H1 (cell line): ENCODE data around the gene PTPRG.
A peak's percentile ranks its signal among the peaks of the same experiment; 100 is the strongest.

Source experiments
- BACH1 ChIP-seq: IDR thresholded peaks from 2 replicates; pipeline ENCODE4 v1.6.1; 2012; ENCODE audit warnings: low read length, improper control_type of control experiment
- CEBPB ChIP-seq: IDR thresholded peaks from 2 replicates; pipeline ENCODE4 v1.6.1; 2012; ENCODE audit warnings: low read depth, low read length
- EGR1 ChIP-seq: IDR thresholded peaks from 2 replicates; pipeline ENCODE4 v1.6.1; 2011; ENCODE audit warnings: low read depth, low read length, borderline replicate concordance
- EZH2 ChIP-seq: fragments of 200-600 bp; sonication (generic); IDR thresholded peaks from 2 replicates; pipeline ENCODE4 v1.7.1; 2012; ENCODE audit warnings: low read depth, mild to moderate bottlenecking, moderate library complexity, low read length, inconsistent platforms; ENCODE audit not compliant: severe bottlenecking
- JUN ChIP-seq: IDR thresholded peaks from 2 replicates; pipeline ENCODE4 v1.6.1; 2011; ENCODE audit warnings: low read depth, mild to moderate bottlenecking, improper control_type of control experiment, low read length
- JUND ChIP-seq: IDR thresholded peaks from 2 replicates; pipeline ENCODE4 v1.6.1; 2011; ENCODE audit warnings: mild to moderate bottlenecking, improper control_type of control experiment, low read length
- NRF1 ChIP-seq: IDR thresholded peaks from 2 replicates; pipeline ENCODE4 v1.6.1; 2011; ENCODE audit warnings: mild to moderate bottlenecking, low read depth, low read length, improper control_type of control experiment
- PHF8 ChIP-seq: fragments of 200-600 bp; sonication (generic); conservative IDR thresholded peaks from 2 replicates; pipeline ENCODE4 v1.7.1; 2012; ENCODE audit warnings: low read depth, mild to moderate bottlenecking, inconsistent platforms, low read length, moderate library complexity
- POLR2A ChIP-seq, 2 experiments: IDR thresholded peaks; 1 replicate in 1 of 2; 2 replicates in 1 of 2; pipeline ENCODE4 v1.6.1; 2011; ENCODE audit warnings: low read depth in 2 of 2, low read length in 2 of 2, mild to moderate bottlenecking in 2 of 2; ENCODE audit errors: control extremely low read depth in 1 of 2
- POLR2AphosphoS5 ChIP-seq: IDR thresholded peaks from 2 replicates; pipeline ENCODE4 v1.6.1; 2011; ENCODE audit warnings: low read depth, low read length
- SRF ChIP-seq: IDR thresholded peaks from 2 replicates; pipeline ENCODE4 v1.6.1; 2011; ENCODE audit warnings: mild to moderate bottlenecking, low read depth, low read length, moderate library complexity
- TAF1 ChIP-seq: IDR thresholded peaks from 2 replicates; pipeline ENCODE4 v1.6.1; 2011; ENCODE audit warnings: mild to moderate bottlenecking, low read depth, low read length
- TF ChIP-seq, protein P1 (sequence below): fragments of 300-600 bp; sonication (generic); IDR thresholded peaks from 2 replicates; pipeline ENCODE4 v1.7.1; 2012; ENCODE audit warnings: low read length, moderate library complexity, mild to moderate bottlenecking, inconsistent platforms; ENCODE audit not compliant: insufficient replicate concordance
- TF ChIP-seq, protein P2 (sequence below), 3 experiments: IDR thresholded peaks; 1 replicate in 2 of 3; 2 replicates in 1 of 3; pipeline versions ENCODE4 v1.5.1 to v1.6.1; 2011; ENCODE audit warnings: low read length in 3 of 3, mild to moderate bottlenecking in 3 of 3, inconsistent platforms in 2 of 3, low read depth in 1 of 3, moderate library complexity in 1 of 3; ENCODE audit not compliant: insufficient read depth in 1 of 3; ENCODE audit errors: control extremely low read depth in 1 of 3

DNA sequence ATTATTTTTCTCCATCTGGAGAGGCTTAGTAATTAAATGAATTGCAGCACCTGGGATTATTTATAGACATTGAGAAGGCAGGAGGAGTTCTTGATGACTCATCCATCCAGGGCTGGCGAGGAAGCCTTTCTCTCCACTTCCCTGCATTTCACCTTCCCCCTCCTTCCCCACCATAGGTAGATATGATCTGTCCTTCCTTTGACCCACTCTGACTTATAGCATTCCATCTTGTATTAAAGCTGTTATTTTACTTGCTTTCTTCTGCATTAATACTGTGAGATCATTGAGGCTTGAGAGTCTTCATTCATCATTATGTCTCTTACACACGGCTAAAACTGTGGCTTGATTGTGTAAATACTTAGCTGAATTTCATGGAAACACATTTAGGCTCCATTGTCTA lies 523.2 kb downstream of the PTPRG start:
- TF ChIP-seq POLR2A (IDR thresholded peaks at IDR 0.05; ENCODE audit: control extremely low read depth in 1 of 2, low read depth in 2 of 2, low read length in 2 of 2) (no peak), EZH2 (no peak), JUND (peak; percentile 71; the same call in 1 of the 2 replicates), PHF8 (no peak), NRF1 (no peak), EGR1 (no peak), BACH1 (no peak), POLR2AphosphoS5 (no peak), TAF1 (no peak), JUN (no peak), CEBPB (no peak), SRF (no peak)
- TF ChIP-seq, protein P1, sequence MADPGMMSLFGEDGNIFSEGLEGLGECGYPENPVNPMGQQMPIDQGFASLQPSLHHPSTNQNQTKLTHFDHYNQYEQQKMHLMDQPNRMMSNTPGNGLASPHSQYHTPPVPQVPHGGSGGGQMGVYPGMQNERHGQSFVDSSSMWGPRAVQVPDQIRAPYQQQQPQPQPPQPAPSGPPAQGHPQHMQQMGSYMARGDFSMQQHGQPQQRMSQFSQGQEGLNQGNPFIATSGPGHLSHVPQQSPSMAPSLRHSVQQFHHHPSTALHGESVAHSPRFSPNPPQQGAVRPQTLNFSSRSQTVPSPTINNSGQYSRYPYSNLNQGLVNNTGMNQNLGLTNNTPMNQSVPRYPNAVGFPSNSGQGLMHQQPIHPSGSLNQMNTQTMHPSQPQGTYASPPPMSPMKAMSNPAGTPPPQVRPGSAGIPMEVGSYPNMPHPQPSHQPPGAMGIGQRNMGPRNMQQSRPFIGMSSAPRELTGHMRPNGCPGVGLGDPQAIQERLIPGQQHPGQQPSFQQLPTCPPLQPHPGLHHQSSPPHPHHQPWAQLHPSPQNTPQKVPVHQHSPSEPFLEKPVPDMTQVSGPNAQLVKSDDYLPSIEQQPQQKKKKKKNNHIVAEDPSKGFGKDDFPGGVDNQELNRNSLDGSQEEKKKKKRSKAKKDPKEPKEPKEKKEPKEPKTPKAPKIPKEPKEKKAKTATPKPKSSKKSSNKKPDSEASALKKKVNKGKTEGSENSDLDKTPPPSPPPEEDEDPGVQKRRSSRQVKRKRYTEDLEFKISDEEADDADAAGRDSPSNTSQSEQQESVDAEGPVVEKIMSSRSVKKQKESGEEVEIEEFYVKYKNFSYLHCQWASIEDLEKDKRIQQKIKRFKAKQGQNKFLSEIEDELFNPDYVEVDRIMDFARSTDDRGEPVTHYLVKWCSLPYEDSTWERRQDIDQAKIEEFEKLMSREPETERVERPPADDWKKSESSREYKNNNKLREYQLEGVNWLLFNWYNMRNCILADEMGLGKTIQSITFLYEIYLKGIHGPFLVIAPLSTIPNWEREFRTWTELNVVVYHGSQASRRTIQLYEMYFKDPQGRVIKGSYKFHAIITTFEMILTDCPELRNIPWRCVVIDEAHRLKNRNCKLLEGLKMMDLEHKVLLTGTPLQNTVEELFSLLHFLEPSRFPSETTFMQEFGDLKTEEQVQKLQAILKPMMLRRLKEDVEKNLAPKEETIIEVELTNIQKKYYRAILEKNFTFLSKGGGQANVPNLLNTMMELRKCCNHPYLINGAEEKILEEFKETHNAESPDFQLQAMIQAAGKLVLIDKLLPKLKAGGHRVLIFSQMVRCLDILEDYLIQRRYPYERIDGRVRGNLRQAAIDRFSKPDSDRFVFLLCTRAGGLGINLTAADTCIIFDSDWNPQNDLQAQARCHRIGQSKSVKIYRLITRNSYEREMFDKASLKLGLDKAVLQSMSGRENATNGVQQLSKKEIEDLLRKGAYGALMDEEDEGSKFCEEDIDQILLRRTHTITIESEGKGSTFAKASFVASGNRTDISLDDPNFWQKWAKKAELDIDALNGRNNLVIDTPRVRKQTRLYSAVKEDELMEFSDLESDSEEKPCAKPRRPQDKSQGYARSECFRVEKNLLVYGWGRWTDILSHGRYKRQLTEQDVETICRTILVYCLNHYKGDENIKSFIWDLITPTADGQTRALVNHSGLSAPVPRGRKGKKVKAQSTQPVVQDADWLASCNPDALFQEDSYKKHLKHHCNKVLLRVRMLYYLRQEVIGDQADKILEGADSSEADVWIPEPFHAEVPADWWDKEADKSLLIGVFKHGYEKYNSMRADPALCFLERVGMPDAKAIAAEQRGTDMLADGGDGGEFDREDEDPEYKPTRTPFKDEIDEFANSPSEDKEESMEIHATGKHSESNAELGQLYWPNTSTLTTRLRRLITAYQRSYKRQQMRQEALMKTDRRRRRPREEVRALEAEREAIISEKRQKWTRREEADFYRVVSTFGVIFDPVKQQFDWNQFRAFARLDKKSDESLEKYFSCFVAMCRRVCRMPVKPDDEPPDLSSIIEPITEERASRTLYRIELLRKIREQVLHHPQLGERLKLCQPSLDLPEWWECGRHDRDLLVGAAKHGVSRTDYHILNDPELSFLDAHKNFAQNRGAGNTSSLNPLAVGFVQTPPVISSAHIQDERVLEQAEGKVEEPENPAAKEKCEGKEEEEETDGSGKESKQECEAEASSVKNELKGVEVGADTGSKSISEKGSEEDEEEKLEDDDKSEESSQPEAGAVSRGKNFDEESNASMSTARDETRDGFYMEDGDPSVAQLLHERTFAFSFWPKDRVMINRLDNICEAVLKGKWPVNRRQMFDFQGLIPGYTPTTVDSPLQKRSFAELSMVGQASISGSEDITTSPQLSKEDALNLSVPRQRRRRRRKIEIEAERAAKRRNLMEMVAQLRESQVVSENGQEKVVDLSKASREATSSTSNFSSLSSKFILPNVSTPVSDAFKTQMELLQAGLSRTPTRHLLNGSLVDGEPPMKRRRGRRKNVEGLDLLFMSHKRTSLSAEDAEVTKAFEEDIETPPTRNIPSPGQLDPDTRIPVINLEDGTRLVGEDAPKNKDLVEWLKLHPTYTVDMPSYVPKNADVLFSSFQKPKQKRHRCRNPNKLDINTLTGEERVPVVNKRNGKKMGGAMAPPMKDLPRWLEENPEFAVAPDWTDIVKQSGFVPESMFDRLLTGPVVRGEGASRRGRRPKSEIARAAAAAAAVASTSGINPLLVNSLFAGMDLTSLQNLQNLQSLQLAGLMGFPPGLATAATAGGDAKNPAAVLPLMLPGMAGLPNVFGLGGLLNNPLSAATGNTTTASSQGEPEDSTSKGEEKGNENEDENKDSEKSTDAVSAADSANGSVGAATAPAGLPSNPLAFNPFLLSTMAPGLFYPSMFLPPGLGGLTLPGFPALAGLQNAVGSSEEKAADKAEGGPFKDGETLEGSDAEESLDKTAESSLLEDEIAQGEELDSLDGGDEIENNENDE: no peak
- TF ChIP-seq, protein P2, sequence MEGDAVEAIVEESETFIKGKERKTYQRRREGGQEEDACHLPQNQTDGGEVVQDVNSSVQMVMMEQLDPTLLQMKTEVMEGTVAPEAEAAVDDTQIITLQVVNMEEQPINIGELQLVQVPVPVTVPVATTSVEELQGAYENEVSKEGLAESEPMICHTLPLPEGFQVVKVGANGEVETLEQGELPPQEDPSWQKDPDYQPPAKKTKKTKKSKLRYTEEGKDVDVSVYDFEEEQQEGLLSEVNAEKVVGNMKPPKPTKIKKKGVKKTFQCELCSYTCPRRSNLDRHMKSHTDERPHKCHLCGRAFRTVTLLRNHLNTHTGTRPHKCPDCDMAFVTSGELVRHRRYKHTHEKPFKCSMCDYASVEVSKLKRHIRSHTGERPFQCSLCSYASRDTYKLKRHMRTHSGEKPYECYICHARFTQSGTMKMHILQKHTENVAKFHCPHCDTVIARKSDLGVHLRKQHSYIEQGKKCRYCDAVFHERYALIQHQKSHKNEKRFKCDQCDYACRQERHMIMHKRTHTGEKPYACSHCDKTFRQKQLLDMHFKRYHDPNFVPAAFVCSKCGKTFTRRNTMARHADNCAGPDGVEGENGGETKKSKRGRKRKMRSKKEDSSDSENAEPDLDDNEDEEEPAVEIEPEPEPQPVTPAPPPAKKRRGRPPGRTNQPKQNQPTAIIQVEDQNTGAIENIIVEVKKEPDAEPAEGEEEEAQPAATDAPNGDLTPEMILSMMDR (IDR thresholded peaks at IDR 0.05; ENCODE audit: control extremely low read depth in 1 of 3, insufficient read depth in 1 of 3, low read depth in 1 of 3, low read length in 3 of 3): no peak
